Globus pallidus (tissue), 1 donor: ENCODE measurements around the gene PPP1R16B.

Experiments used
- DNase-seq: peaks from one replicate; pipeline ENCODE4 v3.0.0-alpha.2; 2015; ENCODE audit warnings: low spot score

The PPP1R16B gene

GRCh38 chr20:38896009-38896594 lies 90.6 kb downstream of the PPP1R16B start:
- DNase-seq = no peak

GRCh38 chr20:38897267-38897666 lies 91.8 kb downstream of the PPP1R16B start:
- DNase-seq = no peak

- peak; percentile 12 for DNase-seq
These were observed 95.1 kb downstream of the PPP1R16B start for GRCh38 chr20:38900606-38901005.

- no peak for DNase-seq
These were observed 97.1 kb downstream of the PPP1R16B start for GRCh38 chr20:38902601-38903000.

GRCh38 chr20:38903335-38903734 lies 97.8 kb downstream of the PPP1R16B start:
- DNase-seq = no peak

GRCh38 chr20:38905375-38905774 lies 99.9 kb downstream of the PPP1R16B start:
- no peak for DNase-seq

GRCh38 chr20:38907918-38908677 lies 102.6 kb downstream of the PPP1R16B start:
- DNase-seq = no peak

GRCh38 chr20:38915355-38915754 lies 109.9 kb downstream of the PPP1R16B start:
- DNase-seq = no peak

GRCh38 chr20:38917657-38918056 lies 112.2 kb downstream of the PPP1R16B start:
- no peak for DNase-seq

GRCh38 chr20:38918172-38918571 lies 112.7 kb downstream of the PPP1R16B start:
- DNase-seq = no peak

- no peak for DNase-seq
These were observed 114.2 kb downstream of the PPP1R16B start for GRCh38 chr20:38919683-38920082.

GRCh38 chr20:38920411-38920810 lies 114.9 kb downstream of the PPP1R16B start:
- no peak for DNase-seq

- no peak for DNase-seq
These were observed 115.4 kb downstream of the PPP1R16B start for GRCh38 chr20:38920851-38921250.

- DNase-seq = no peak
These were observed 119.2 kb downstream of the PPP1R16B start for GRCh38 chr20:38924718-38925117.

- peak; percentile 96 for DNase-seq
These were observed 120.8 kb downstream of the PPP1R16B start, which contains the start of gene FAM83D for GRCh38 chr20:38926142-38926933. TSS of gene FAM83D (plus strand) at chr20:38926417. CDS start at chr20:38926443, 26 bp downstream.

GRCh38 chr20:38926934-38927616 lies 121.6 kb downstream of the PPP1R16B start:
- no peak for DNase-seq

- DNase-seq = no peak
These were observed 122.5 kb downstream of the PPP1R16B start for GRCh38 chr20:38927902-38928578.

GRCh38 chr20:38930242-38930569 lies 124.7 kb downstream of the PPP1R16B start:
- no peak for DNase-seq

- no peak for DNase-seq
These were observed 126.5 kb downstream of the PPP1R16B start for GRCh38 chr20:38931984-38932383.

- no peak for DNase-seq
These were observed 127.1 kb downstream of the PPP1R16B start for GRCh38 chr20:38932457-38933120.

GRCh38 chr20:38934530-38934929 lies 129.0 kb downstream of the PPP1R16B start:
- DNase-seq = no peak
